COLO829 (cell line): ENCODE results near the gene SWI5.
"Not testable (repeated sequence)": the region's sequence is repeated elsewhere in the genome, so short reads cannot be mapped to it uniquely, and the experiment has no call there.

Experiments used
- DNase-seq: peaks from one replicate; pipeline ENCODE4 v3.0.0; 2012; ENCODE audit warnings: low spot score

SWI5 gene

DNA sequence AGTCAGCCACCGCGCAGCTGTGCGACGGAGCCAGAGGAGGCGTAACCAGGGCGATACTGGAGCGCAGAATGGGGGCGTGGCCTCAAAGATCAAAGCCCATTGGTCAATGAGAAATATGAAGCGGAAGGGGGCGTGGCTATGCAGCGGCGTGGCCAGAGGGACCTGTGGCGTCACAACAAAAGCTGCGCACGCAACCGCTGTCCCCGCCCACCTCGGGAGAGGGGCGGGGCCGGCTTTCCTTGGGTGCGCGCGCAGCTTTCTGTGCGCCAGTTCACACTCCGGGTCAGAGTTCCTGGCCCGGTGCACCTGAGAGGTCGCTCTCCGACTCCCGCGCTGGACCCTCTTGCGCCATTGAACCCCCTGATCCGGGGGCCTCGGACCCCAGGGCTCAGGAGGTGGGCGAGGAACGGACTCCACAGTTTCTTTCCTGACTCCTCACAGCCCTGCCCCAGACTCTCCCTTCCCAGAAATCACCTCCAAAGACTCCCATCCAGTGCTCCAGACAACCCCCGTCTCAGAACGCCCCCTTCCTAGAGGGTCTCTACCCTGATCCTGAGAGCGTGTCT, at the start of gene SWI5:
SWI5 (plus strand) TSS at position 269 of the 566 bp plus-strand sequence.
- peak; percentile 100 for DNase-seq

DNA sequence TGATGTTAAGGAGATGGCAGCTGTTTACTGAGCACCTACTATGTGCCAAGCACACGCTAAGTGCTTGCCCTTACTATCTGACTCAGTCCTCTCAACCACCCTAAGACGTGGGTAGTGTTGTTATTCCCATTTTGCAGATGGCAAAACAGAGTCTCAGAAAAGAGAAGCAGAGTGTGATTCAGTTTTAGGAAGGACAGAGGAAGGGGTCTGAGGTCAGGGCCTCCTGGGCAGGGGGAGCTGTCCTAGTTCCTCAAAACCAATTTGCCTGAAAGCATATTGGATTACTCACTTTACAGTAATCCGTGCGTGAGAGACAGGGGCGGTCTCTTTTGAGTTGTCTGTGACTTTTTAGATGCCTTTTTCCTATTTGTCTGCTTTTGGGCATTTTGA, 49.7 kb upstream of the SWI5 start:
- no peak for DNase-seq

DNA sequence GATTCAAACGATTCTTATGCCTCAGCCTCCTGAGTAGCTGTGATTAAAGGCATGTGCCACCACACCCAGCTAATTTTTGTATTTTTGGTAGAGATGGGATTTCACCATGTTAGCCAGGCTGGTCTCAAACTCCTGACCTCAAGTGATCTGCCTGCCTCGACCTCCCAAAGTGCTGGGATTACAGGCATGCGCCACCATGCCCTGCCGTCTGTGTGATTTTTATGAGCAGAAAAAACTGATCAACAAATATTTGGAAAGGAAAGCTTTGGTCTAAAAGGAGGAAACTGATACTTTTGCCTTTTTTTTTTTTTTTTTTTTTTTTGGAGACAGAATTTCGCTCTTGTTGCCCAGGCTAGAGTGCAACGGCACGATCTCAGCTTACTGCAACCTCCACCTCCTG, 45.2 kb upstream of the SWI5 start:
- not testable (repeated sequence) for DNase-seq

DNA sequence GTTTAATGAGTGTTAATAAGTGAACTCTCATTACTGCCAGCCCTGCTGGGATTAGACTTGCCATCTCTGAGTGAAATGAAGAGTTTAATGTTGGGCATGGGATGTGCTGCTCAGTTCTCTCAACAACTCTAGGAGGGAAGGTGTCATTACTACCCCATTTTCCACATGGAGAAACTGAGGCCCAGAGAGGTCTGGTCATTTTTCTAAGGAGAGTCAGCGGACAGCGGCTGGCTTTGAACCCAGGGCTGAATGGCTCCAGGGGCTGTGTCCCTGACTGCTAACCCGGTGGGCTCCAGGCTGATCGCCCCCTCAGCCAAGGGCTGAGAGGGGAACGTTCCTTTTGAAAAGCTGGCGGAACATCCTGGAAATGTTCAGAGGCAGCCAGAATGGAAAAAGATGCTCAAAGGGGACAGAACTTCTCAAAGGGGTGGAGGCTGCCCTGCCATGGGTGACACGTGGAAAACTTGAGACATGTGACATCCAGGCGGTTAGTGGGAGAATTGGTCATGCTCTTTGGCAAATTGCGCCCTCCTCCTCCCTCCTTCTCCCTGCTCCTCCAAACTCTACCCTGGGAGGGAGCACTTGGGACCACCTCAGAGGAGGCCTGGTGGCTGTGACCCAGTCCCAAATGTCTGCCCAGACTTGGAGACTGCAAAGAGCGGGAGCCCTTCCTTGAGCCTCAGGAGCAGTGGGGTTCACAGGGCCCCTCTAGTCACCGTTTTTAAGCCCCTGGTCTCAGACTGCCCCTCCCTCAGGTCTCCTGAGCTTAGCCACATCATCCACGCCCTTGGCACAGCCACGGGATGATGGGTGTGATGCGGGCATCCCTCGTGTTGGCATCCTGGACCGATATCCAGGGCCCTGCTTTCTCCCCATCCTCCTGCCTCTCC, 44.2 kb upstream of the SWI5 start:
- DNase-seq = no peak

DNA sequence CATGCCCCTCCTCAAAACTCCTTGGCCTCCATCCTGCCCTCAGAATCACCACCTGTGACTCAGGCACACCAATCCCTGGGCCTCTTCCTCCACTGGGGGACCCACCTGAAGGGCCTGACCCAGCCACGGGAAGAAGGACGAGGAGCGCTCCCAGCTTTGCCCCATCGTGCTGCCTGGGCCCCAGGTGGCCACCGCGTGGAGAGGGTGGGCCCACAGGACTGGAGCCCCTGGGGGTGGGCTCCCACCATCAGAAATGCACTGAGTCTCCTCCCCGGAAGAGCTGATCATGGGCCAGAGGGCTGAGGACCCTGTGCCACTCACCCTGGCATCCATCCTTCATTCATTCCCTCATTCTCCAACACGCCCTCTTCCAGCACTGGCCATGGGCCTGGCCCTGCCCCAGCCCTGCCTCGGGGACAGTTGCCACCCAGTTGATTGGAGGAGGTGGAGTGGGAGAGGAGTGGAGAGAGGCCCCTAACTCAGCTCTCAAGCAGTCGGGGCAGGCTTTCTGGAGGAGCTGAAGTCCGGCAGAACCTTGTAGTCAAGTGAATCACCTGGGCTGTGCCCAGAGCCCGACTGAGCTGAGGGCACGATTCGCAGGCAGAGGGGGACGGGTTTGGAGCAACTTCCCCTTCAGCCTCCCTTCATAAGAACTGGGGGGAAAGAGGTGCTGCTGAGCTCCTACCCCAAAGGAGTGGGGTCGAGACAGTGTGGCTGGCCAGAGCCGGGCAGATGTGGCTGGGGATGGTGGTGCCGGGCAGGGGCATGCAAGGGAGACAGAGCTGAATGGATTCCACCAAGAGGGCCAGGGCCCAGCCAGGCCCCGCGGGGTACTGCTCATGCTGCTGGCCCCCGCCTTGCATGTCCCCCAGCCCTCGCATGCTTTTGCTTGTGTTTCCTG, 43.3 kb upstream of the SWI5 start:
- DNase-seq = no peak

DNA sequence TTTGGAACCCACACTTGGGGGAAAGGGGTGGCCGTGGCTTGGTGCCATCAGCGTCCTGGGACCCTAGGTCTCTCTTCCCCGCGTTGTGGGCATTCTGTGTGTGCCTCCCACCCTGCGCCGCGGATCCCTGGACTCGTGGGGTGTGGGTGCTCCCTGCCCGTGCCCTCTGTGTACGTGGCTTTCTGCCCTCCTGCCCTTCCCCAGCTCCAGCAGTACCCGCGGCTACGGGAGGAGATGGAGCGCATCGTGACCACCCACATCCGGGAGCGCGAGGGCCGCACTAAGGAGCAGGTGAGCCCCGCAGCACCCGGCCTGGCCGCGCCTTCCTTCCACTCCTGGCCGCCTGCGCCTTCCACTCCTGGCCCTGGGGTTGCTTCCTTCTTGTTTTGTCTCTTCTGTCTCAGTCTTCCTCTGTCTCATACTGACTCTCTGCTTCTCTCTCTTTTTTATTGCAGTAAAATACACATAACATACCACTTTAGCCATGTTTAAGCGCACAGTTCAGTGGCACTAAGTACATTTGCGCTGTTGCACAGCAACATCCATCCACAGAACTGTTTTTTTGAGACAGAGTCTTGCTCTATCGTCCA, 42.2 kb upstream of the SWI5 start:
- no peak for DNase-seq

DNA sequence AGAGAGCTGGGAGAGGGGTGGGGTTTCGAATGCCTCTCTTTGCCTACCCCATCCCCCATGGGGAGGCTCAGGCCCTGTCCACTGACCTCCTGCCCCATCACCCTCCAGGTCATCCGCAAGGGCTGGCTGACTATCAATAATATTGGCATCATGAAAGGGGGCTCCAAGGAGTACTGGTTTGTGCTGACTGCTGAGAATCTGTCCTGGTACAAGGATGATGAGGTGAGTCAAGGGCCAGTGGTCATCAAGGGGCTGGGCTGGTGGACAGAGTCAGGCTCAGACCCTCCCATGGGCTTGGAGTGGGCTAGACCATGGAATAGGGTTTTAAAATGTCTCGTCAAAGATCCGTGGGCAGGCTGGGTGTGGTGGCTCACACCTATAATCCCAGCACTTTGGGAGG, 34.0 kb upstream of the SWI5 start:
- no peak for DNase-seq

DNA sequence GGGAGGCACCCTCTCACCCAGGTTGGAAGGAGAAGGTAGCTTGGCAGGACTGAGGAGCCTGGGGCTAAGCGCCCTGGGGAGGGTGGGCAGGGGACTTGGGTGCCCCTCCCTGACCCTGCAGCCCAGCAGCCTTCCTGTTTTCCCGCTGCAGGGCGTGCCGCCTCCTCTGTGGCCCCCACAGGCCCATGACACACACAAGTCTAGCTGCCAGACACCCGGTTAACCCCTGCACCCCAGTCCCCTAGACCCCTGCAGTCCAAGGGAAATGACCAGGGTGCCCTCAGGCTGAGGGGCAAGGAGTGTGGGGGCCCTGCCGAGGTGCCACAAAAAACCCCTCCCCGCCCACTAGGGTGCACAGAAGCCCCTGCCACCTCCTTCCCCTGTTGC, 33.3 kb upstream of the SWI5 start:
- DNase-seq = no peak

DNA sequence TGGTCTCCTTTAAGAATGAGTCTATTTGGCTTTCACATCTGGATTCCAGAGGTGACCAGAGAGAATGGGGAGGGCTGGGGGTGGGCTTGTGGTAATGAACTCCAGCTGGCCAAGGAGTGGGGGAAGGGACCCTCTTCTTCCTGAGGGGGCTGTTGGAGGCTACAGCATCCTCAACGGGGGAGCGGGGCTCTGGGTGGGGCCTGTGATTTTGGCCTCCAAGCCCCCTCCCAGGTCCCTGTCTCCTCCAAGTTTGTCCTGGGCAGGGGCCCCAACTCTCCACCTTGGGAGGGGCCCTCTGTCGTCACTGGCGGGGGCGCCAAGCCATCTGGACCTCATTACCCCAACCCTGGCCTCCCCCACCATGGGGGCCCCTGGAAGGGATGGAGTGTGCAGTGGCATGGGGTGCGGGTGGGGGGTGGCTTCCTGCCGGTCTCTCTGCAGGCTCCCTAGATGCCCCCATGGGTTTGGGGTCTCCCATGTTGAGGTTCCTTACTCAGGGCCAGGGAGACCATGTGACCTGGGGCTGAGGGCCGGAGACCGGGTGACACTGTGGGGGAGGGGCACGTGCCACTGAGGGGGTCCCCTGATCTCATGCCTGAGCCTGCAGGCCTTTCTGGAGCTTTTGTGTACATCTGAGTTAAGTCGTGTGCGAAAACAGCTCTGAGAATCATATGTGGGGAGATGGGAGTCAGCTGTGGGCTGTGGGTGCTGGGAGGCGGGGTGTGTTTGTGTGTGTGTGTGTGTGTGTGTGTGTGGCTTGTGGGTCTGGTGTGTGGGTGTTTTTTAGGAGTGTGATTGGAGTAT, 32.7 kb upstream of the SWI5 start:
- no peak for DNase-seq

DNA sequence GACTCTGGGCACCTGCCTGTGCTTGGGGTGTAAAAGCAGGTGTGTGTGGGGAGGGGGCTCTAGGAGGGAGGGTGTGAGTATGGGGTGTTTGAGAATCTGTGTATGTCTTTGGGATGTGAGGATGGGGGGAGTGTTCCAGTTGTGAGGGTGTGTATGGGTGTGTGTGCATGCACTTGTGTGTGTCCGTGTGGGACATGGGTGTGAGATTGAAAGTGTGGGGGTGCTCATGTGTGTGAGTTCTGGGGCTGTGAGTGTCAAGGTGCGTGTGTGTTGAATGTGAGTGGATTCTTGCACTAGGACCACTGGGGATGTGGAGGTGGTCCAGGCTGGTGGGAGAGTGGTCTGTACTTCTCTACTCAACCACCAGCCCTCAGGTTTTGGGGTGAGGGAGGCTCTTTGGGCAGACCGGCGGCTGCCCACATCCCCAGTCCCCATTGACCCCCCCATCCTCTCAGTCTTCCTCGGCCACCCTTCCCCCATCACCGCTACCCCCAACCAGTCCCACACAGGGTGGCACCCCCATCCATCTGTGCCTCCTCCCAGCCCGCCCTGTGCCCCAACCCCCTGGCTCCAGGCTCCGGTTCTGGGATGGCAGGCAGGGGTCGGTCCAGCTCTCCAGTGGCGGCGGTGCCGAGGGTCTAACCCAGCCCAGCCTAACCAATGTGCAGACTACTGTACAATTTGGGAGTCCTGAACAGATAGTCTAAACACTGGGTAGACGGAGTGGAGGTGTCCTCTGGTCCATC, 31.8 kb upstream of the SWI5 start:
- no peak for DNase-seq

DNA sequence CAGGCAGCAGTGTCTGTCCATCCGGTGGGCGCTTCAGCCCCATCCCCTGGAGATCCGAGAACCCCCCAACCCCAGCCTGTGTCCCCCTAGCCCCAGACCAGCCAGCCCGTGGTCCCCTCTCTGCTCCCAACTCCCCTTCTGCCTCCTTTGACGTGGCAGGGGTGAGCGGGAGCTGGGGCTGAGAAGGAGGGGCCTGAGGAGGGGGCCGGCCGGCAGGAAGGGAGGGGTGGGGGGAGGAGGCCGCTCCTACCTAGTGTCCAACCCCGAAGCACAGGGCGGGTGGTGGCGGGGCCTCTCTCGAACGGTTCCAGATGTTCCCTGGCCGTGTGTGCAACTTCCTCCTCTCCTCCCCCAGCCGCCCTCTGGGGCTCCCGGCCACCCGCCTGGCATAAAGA, 31.2 kb upstream of the SWI5 start:
- DNase-seq = no peak

DNA sequence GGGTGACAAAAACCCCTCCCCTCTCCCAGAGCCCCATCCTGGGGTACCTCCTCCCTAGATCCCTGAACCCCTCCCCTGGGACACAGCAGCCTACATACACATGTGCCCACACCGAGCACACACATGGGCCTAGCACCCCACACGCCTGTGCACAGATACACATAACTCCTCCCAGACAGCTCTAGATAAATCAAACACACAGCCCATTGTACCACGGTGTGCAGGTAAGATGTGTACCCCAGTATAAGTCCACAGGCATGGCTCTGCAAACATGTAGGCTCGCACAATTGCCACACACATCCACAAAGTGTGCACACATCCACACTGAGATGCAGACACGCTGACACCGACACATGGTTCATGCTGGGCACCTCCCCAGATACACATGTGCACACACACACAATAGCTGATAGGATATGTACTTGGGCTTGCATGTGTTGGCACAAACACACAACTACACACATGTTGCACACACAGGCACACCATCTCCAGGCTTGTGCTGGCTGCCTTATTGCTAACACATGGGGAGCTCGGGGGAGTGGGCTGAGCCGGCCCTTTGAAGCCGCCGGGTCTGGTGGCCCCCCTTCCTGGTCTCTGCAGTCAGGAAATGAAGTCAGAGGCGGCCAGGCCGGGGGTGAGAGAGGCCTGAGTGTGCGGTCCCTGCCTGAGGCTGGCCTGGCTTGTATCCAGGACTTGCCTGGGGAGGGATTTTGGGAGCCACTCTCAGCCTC, 30.5 kb upstream of the SWI5 start:
- DNase-seq = no peak

DNA sequence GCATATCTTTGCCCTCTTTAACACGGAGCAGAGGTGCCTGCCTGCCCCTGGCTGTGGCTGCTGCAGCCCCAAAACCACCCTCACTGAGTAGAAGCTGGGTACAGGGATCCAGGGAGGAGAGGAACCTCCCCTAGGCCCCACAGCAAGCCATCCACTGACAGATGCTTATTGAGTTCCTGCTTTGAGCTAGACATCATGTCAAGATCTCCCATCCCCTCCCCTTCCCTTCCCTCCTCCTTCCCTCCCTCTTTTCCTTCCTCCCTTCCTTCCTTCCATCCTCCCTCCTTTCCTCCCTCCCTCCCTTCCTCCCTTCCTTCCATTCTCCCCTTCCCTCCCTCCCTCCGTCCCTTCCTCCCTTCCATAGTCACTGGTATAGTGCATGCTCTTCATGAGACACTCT, 29.6 kb upstream of the SWI5 start:
- no peak for DNase-seq

DNA sequence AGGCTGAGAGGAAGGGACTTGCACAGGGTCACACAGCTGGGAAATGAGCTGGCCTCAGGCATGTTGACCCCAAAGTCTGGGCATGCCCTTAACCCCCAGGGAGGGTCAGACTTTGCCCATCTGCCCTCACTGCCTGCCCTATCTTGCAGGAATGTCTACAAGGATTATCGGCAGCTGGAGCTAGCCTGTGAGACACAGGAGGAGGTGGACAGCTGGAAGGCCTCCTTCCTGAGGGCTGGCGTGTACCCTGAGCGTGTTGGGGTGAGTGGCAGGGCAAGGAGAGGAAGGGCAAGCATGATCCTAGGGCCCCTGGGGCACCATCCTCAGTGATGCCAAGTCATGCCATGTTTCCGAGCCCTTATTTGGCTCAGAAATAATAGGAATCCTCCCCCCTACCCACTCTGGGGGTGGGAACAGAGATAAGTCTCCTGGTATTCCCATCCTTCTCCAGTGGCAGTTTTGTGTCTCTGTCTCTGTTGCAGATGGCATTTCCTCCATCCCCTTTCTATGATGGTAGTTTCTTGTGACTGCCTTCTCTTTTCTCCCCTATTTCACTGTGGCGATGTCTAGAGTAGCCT, 28.8 kb upstream of the SWI5 start:
- DNase-seq = no peak

DNA sequence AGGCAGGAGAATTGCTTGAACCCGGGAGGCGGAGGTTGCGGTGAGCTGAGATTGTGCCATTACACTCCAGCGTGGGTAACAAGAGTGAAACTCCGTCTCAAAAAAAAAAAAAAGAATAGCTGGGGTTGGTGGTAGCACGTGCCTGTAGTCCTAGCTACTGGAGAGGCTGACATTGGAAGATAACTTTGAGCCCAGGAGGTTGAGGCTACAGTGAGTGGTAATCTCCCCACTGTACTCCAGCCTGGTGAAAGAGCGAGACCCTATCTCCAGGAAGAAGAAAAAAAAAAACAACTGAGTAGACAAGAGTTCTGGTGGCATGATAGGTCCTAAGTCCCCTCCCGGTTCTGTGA, 26.5 kb upstream of the SWI5 start:
- no peak for DNase-seq

DNA sequence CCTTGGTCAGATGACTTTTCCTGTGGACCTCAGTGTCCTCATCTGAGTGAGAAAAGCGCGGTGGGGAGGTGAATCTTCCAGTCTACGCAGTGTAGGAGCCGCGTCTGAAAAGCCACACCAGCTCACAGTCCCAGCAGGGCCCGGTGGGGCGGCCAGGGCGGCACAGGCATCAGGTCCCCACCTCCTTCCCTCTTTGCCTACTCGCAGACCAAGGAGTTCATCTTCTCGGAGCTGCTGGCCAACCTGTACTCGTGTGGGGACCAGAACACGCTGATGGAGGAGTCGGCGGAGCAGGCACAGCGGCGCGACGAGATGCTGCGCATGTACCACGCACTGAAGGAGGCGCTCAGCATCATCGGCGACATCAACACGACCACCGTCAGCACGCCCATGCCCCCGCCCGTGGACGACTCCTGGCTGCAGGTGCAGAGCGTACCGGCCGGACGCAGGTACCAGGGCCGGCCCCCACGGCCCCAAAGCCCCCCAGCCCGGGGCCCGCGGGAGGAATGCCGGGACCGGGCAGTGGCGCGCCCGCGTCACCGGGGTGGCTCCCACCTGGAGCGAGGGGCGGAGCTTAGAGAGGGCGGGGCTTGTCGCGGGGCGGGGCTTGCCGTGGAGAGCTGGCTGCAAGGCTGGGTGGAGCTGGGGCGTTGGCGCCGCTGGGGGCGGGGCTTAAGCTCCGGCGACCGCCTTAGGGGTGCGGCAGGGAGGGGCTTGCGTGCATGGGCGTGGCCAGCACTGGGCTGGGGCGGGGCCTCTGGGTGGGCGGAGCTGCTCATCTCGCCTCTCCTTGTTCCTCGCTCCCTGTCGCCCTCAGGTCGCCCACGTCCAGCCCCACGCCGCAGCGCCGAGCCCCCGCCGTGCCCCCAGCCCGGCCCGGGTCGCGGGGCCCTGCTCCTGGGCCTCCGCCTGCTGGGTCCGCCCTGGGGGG, 25.9 kb upstream of the SWI5 start:
- peak; percentile 97 for DNase-seq

DNA sequence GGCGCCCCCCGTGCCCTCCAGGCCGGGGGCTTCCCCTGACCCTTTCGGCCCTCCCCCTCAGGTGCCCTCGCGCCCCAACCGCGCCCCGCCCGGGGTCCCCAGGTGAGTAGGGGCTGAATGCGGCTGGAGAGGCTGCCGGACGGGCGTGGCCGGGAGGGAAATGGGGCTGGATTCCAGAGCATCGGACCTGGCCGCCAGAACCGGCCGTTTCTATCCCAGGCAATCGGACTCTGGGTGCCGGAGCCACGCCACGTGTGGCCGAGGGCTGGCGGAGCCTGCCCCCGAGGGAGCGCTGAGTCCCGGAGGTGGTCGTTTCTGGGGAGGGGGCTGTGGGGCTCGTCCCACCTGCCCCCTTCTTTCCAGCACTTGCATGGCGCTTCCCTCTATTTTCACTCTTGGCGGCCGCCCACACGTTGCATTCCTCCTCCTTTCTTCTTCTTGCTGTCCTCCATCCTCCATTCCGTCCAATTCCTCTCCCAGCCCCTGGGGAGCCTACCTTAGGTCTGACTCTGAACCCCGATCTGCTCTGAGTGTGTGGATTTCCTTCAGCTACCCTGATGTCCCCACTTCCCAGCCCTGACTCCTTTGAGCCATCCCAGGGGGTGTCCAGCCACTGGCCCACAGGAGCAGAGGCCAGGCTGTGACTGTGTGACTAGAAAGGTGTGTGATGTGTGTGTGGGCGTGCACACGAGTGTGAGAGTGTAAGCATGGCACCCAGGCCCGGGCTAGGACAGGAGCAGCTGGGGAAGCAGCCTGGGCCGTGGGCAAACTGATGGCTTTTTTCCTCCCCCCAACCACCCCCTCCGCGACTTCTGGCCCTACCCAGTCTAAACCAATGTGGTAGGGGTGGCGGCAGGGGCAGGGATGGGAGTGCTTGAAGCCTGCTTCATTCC, 25.0 kb upstream of the SWI5 start:
- DNase-seq = no peak

DNA sequence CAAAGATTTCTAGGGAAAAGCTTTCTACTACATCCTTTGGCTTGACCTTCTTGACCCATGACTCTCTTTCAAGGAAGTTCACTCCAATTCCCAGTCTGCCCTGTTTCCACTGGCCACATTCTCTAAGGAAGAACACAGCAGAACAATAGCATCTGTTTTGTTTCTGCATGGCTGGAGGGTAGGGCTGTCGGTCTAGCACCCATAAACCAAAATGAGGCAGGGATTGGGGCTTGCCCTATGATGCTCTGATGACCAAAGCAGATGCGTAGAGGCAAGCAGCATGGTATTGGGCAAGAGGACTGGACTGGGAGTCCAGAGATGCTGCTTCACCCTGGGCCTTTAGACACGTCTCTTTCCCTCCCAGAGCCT, 24.4 kb upstream of the SWI5 start:
- DNase-seq = no peak
